GM23338 (cell line): Measurements from ENCODE around the gene NDUFB5. TPM values are rescaled to one million over a fixed set of nuclear protein-coding genes. Genes with fewer than 3 reads are reported as not detected.

Experiments used
- ATAC-seq: fragments of 200-7000 bp; cut with Tn5 transposase; 3 replicates; pipeline ENCODE4 v1.9.1; 2020
- DNase-seq: peaks from one replicate; pipeline ENCODE4 v3.0.0-alpha.2; 2015; ENCODE audit warnings: low spot score
- H2AFZ ChIP-seq: fragments of 200-600 bp; sonication (generic); 2 replicates; pipeline ENCODE4 v1.8.0; 2016; ENCODE audit warnings: antibody characterized with exemption, mild to moderate bottlenecking, moderate library complexity
- H3F3A ChIP-seq: fragments of 200-600 bp; sonication (generic); replicated peaks from 2 replicates; pipeline ENCODE4 v1.8.0; 2017; ENCODE audit warnings: antibody characterized with exemption, mixed run types, low read depth
- H3K27ac ChIP-seq: fragments of 200-600 bp; sonication (generic); 2 replicates; pipeline ENCODE4 v1.6.1; 2016; ENCODE audit warnings: low read depth
- H3K27me3 ChIP-seq: fragments of 200-600 bp; sonication (generic); 2 replicates; pipeline ENCODE4 v1.8.0; 2016; ENCODE audit warnings: mild to moderate bottlenecking, mixed run types, moderate library complexity; ENCODE audit not compliant: insufficient read depth
- H3K36me3 ChIP-seq: fragments of 200-600 bp; sonication (generic); 2 replicates; pipeline ENCODE4 v1.8.0; 2016; ENCODE audit warnings: mild to moderate bottlenecking; ENCODE audit not compliant: insufficient read depth
- H3K4me1 ChIP-seq: fragments of 200-600 bp; sonication (generic); 2 replicates; pipeline ENCODE4 v1.8.0; 2016; ENCODE audit warnings: mild to moderate bottlenecking, moderate library complexity; ENCODE audit not compliant: insufficient read depth
- H3K4me2 ChIP-seq: fragments of 200-600 bp; sonication (generic); 2 replicates; pipeline ENCODE4 v1.7.1; 2017; ENCODE audit warnings: mixed run types
- H3K4me3 ChIP-seq: fragments of 200-600 bp; sonication (generic); 2 replicates; pipeline ENCODE4 v1.6.1; 2016; ENCODE audit warnings: mixed run types
- H3K79me2 ChIP-seq: fragments of 200-600 bp; sonication (generic); replicated peaks from 2 replicates; pipeline ENCODE4 v1.8.0; 2017; ENCODE audit warnings: mild to moderate bottlenecking; ENCODE audit not compliant: insufficient read depth
- H3K9me2 ChIP-seq: fragments of 200-600 bp; sonication (generic); 2 replicates; pipeline ENCODE4 v1.8.0; 2017; ENCODE audit not compliant: insufficient read depth
- H4K20me1 ChIP-seq: fragments of 200-600 bp; sonication (generic); replicated peaks from 2 replicates; pipeline ENCODE4 v1.8.0; 2017; ENCODE audit warnings: mild to moderate bottlenecking; ENCODE audit not compliant: insufficient read depth
- H3K27ac Mint-ChIP-seq: 2 replicates; pipeline ENCODE4 v1.8.0; 2020; ENCODE audit warnings: inconsistent platforms, mild to moderate bottlenecking, moderate library complexity, mixed read lengths
- H3K27me3 Mint-ChIP-seq: 3 replicates; pipeline ENCODE4 v1.8.0; 2022; ENCODE audit warnings: low read depth, mild to moderate bottlenecking, moderate library complexity, mixed read lengths, inconsistent platforms; ENCODE audit not compliant: insufficient read depth, poor library complexity
- H3K36me3 Mint-ChIP-seq: 3 replicates; pipeline ENCODE4 v1.8.0; 2021; ENCODE audit warnings: low read depth, mild to moderate bottlenecking, inconsistent platforms, moderate library complexity, mixed read lengths
- H3K4me1 Mint-ChIP-seq: 3 replicates; pipeline ENCODE4 v1.8.0; 2020; ENCODE audit warnings: mild to moderate bottlenecking, inconsistent platforms, mixed read lengths
- H3K4me3 Mint-ChIP-seq: 3 replicates; pipeline ENCODE4 v1.8.0; 2021; ENCODE audit warnings: moderate library complexity, mild to moderate bottlenecking, inconsistent platforms, mixed read lengths
- H3K9me3 Mint-ChIP-seq: 3 replicates; pipeline ENCODE4 v1.8.0; 2020; ENCODE audit warnings: moderate library complexity, mild to moderate bottlenecking, inconsistent platforms, mixed read lengths
- CREB1 ChIP-seq: fragments of 250-450 bp; sonication (Bioruptor Pico); IDR thresholded peaks from 2 replicates; pipeline ENCODE4 v1.5.0; 2020; ENCODE audit warnings: low read depth, mild to moderate bottlenecking, moderate library complexity
- CTCF ChIP-seq, 2 experiments: fragments of 200-600 bp in 1 of 2; sonication (generic) in 1 of 2; conservative IDR thresholded peaks; 2 replicates each; pipeline versions ENCODE4 v1.5.1 to v1.6.1; 2016 to 2017; ENCODE audit warnings: antibody characterized with exemption in 2 of 2, low read depth in 2 of 2, mild to moderate bottlenecking in 2 of 2, moderate library complexity in 1 of 2
- EZH2phosphoT487 ChIP-seq: fragments of 200-600 bp; sonication (generic); IDR thresholded peaks from one replicate; pipeline ENCODE4 v1.8.1; 2018; ENCODE audit warnings: antibody characterized with exemption; ENCODE audit not compliant: unreplicated experiment
- POLR2AphosphoS5 ChIP-seq: IDR thresholded peaks from 2 replicates; pipeline ENCODE4 v1.6.1; 2016; ENCODE audit warnings: antibody characterized with exemption, low read depth
- REST ChIP-seq: IDR thresholded peaks from one replicate; pipeline ENCODE4 v1.6.1; 2018; ENCODE audit warnings: antibody characterized with exemption; ENCODE audit not compliant: unreplicated experiment
- STAT1 ChIP-seq: IDR thresholded peaks from one replicate; pipeline ENCODE4 v1.6.1; 2016; ENCODE audit warnings: antibody characterized with exemption; ENCODE audit not compliant: unreplicated experiment
- ZNF331 ChIP-seq: fragments of 250-450 bp; sonication (Bioruptor Pico); IDR thresholded peaks from 2 replicates; pipeline ENCODE4 v1.5.0; 2020; ENCODE audit warnings: low read depth, mild to moderate bottlenecking, moderate library complexity
- long read RNA-seq: library from polyadenylated mRNA; unstranded; transcript quantifications from one replicate; pipeline ENCODE4 v2.0.0, GENCODE V29; 2020; ENCODE audit not compliant: unreplicated experiment
- polyA plus RNA-seq: library from polyadenylated mRNA; unstranded; fragments of >200 nt; fragmentation: Nextera tagmentation; extraction: Ambion mirVana; gene quantifications from 2 replicates; pipeline ENCODE4 v1.2.1, GENCODE V29; 2016
- total RNA-seq: library from RNA; depleted of rRNA; stranded (reverse); fragments of >200 nt; shearing (Covaris generic); gene quantifications from 2 replicates; pipeline ENCODE4 v1.2.3, GENCODE V29; 2014; rRNA removed
- TF ChIP-seq, protein P1 (sequence below): IDR thresholded peaks from 2 replicates; pipeline ENCODE4 v1.6.1; 2016; ENCODE audit warnings: antibody characterized with exemption

NDUFB5 gene
- total RNA-seq: 65.4 and 74.9 TPM in 2 replicates
- 101 and 113 TPM in 2 replicates for polyA plus RNA-seq
- long read RNA-seq, full-length matches to known transcripts: 51 of 53 reads
- long read RNA-seq, partial matches to known transcripts: 0 of 53 reads
- long read RNA-seq, other reads (novel, unspliced or antisense): 2 of 53 reads

- peak; percentile 99 for DNase-seq
Observed at GRCh38 chr3:179604321-179605078, at the start of gene NDUFB5, which contains the start of gene MRPL47. NDUFB5 (plus strand) TSS chr3:179604794; CDS start chr3:179604816, 22 bp downstream. MRPL47 (minus strand) TSS chr3:179604638; CDS start chr3:179604624, 14 bp downstream.

DNA sequence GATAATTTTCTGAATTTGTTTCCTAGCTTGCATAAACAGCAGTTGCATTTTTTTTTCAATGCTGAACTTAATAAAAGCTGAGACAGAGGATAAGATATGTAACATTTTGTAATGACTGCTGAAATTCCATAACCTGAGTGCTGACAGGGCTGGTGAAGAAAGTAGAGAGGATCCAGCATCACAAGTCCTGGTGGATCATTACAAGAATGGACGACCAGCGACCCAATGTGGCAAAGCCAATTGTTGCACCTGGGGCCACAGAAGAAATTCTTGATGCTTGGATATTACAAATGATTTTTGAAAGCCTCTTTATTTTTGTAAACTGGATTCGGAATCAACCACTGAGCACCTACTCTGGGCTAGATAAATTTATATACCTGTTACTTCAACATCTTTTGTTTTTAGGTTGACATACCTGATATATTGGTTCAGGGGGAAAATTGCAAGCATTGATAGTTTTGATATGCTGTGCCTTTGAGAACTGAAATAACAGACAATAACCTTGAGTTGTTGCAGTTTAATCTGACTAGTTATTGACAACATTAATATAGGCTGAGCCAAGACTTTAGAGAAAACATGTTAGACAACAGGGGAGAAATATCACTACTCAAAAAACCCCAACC is 45.7 kb upstream of the NDUFB5 start:
- no peak for ATAC-seq

More at GRCh38 chr3:179604321-179605078, at the start of gene NDUFB5, which contains the start of gene MRPL47:
- Histone ChIP-seq H3K27ac (peak within 1 kb of the TSS; percentile 92), H4K20me1 (peaks cover under 1% of the 10 kb centered on the region), H3K4me2 (peak within 1 kb of the TSS; percentile 81), H2AFZ (peak within 1 kb of the TSS; percentile 48; the same call in 1 of the 2 replicates), H3K4me1 (peaks cover 5% of the 10 kb centered on the region; the same call in 1 of the 2 replicates), H3K9me2 (no peaks in the 10 kb centered on the region), H3K36me3 (peaks cover 15% of the 10 kb centered on the region; the same call in 1 of the 2 replicates), H3K4me3 (peak within 1 kb of the TSS; percentile 70), H3K27me3 (no peaks in the 10 kb centered on the region), H3K79me2 (peaks cover 59% of the 10 kb centered on the region), H3F3A (no peaks in the 10 kb centered on the region)
- peaks cover 29% of the 10 kb centered on the region for H3K36me3 Mint-ChIP-seq
- TF ChIP-seq STAT1 (no peak), CREB1 (peak; percentile 94), POLR2AphosphoS5 (peak; percentile 87), ZNF331 (CRISPR knock-in tag) (no peak), EZH2phosphoT487 (no peak)
- TF ChIP-seq, protein P1, sequence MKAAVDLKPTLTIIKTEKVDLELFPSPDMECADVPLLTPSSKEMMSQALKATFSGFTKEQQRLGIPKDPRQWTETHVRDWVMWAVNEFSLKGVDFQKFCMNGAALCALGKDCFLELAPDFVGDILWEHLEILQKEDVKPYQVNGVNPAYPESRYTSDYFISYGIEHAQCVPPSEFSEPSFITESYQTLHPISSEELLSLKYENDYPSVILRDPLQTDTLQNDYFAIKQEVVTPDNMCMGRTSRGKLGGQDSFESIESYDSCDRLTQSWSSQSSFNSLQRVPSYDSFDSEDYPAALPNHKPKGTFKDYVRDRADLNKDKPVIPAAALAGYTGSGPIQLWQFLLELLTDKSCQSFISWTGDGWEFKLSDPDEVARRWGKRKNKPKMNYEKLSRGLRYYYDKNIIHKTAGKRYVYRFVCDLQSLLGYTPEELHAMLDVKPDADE: peak; percentile 93
- peaks cover 2% of the 10 kb centered on the region for H3K4me1 Mint-ChIP-seq
- H3K27me3 Mint-ChIP-seq: peaks cover 6% of the 10 kb centered on the region
- peak within 1 kb of the TSS; percentile 100 for H3K27ac Mint-ChIP-seq
- H3K9me3 Mint-ChIP-seq: no peaks in the 10 kb centered on the region; the same call in 1 of the 3 replicates
- H3K4me3 Mint-ChIP-seq: peak within 1 kb of the TSS; percentile 99
- ATAC-seq: peak; percentile 100

More for the DNA sequence above, 45.7 kb upstream of the NDUFB5 start:
- Histone ChIP-seq H3K4me2 (no peak overlapping the region), H3K36me3 (no peaks in the 10 kb centered on the region), H3K79me2 (peaks cover 4% of the 10 kb centered on the region), H4K20me1 (peaks cover 3% of the 10 kb centered on the region; the same call in 1 of the 2 replicates), H3K4me1 (no peaks in the 10 kb centered on the region), H3K27ac (no peak overlapping the region), H3K27me3 (no peaks in the 10 kb centered on the region), H3K9me2 (no peaks in the 10 kb centered on the region), H2AFZ (no peak overlapping the region), H3K4me3 (no peak overlapping the region), H3F3A (no peaks in the 10 kb centered on the region)
- Mint-ChIP-seq H3K4me1 (peaks cover 2% of the 10 kb centered on the region; the same call in 1 of the 3 replicates), H3K4me3 (no peak overlapping the region), H3K36me3 (no peaks in the 10 kb centered on the region), H3K9me3 (no peaks in the 10 kb centered on the region), H3K27me3 (peaks cover 11% of the 10 kb centered on the region), H3K27ac (no peak overlapping the region; the same call in 1 of the 2 replicates)
- TF ChIP-seq CTCF (conservative IDR thresholded peaks at IDR 0.05; ENCODE audit: low read depth in 2 of 2) (peak; percentile 97 to 98), REST (no peak)
- DNase-seq: peak; percentile 83
